GM12878 (cell line): Measurements from ENCODE around the gene AGPAT4.
"Not testable (repeated sequence)": the region's sequence is repeated elsewhere in the genome, so short reads cannot be mapped to it uniquely, and the experiment has no call there.

Source experiments
- EP300 ChIP-seq, 2 experiments: fragments of 150-350 bp in 1 of 2; IDR thresholded peaks; 2 replicates each; pipeline ENCODE4 v1.6.1; 2011 to 2012; ENCODE audit warnings: low read depth in 2 of 2, low read length in 2 of 2, borderline replicate concordance in 1 of 2, improper control_type of control experiment in 1 of 2, inconsistent platforms in 1 of 2; ENCODE audit not compliant: control insufficient read depth in 1 of 2
- EZH2 ChIP-seq: IDR thresholded peaks from 2 replicates; pipeline ENCODE4 v1.6.1; 2012; ENCODE audit warnings: low read depth, mild to moderate bottlenecking, control low read depth, inconsistent platforms, low read length, borderline replicate concordance; ENCODE audit not compliant: control insufficient read depth
- FOXM1 ChIP-seq: IDR thresholded peaks from 2 replicates; pipeline ENCODE4 v1.6.1; 2012; ENCODE audit warnings: low read depth, mild to moderate bottlenecking, inconsistent platforms, low read length, moderate library complexity
- GATAD2B ChIP-seq: fragments of 450-650 bp; conservative IDR thresholded peaks from 2 replicates; pipeline ENCODE4 v1.6.1; 2017; ENCODE audit warnings: low read depth, mild to moderate bottlenecking, moderate library complexity
- HDAC2 ChIP-seq: fragments of 200-600 bp; sonication (generic); IDR thresholded peaks from 2 replicates; pipeline ENCODE4 v1.6.1; 2017
- NFIC ChIP-seq: IDR thresholded peaks from 2 replicates; pipeline ENCODE4 v1.6.1; 2012; ENCODE audit warnings: low read depth, mild to moderate bottlenecking, inconsistent platforms, low read length, moderate library complexity
- NR2F1 ChIP-seq: fragments of 450-650 bp; conservative IDR thresholded peaks from 2 replicates; pipeline ENCODE4 v1.6.1; 2017; ENCODE audit warnings: mild to moderate bottlenecking
- RCOR1 ChIP-seq: conservative IDR thresholded peaks from 2 replicates; pipeline ENCODE4 v1.6.1; 2012; ENCODE audit warnings: low read depth, low read length, improper control_type of control experiment
- SMC3 ChIP-seq: IDR thresholded peaks from 2 replicates; pipeline ENCODE4 v1.6.1; 2011; ENCODE audit warnings: low read length, improper control_type of control experiment, borderline replicate concordance
- TF ChIP-seq, protein P1 (sequence below): fragments of 450-650 bp; IDR thresholded peaks from 2 replicates; pipeline ENCODE4 v1.6.1; 2017; ENCODE audit warnings: mild to moderate bottlenecking, moderate library complexity
- TF ChIP-seq, protein P2 (sequence below), 3 experiments: IDR thresholded peaks in 2 of 3; conservative IDR thresholded peaks in 1 of 3; 2 replicates each; pipeline ENCODE4 v1.5.1; 2011; ENCODE audit warnings: low read depth in 3 of 3, low read length in 3 of 3, mild to moderate bottlenecking in 3 of 3, control low read depth in 2 of 3, moderate library complexity in 2 of 3, inconsistent platforms in 1 of 3, mixed read lengths in 1 of 3; ENCODE audit not compliant: control insufficient read depth in 2 of 3, insufficient read depth in 1 of 3; ENCODE audit errors: extremely low read depth in 1 of 3

DNA sequence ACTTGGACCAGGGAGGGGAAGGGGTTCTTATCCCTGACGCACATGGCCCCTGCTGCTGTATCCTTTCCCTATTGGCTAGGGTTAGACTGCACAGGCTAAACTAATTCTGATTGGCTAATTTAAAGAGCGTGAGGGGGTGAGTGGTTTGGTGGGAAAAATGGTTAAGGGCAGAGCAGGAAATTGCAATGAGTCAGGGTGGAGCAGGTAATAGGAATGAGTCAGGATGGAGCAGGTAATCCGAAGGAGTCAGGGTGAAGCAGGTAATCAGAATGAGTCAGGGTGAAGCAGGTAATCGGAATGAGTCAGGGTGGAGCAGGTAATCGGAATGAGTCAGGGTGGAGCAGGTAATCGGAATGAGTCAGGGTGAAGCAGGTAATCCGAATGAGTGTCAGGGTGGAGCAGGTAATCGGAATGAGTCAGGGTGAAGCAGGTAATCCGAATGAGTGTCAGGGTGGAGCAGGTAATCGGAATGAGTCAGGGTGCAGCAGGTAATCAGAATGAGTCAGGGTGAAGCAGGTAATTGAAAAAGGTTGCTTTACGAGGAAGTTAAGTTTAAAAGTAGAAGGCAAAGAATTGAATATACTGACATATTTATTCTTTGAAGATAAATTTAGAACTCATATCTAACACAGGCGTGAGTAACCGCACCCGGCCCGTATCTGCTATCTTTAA lies 41.5 kb upstream of the AGPAT4 start:
- TF ChIP-seq, protein P1, sequence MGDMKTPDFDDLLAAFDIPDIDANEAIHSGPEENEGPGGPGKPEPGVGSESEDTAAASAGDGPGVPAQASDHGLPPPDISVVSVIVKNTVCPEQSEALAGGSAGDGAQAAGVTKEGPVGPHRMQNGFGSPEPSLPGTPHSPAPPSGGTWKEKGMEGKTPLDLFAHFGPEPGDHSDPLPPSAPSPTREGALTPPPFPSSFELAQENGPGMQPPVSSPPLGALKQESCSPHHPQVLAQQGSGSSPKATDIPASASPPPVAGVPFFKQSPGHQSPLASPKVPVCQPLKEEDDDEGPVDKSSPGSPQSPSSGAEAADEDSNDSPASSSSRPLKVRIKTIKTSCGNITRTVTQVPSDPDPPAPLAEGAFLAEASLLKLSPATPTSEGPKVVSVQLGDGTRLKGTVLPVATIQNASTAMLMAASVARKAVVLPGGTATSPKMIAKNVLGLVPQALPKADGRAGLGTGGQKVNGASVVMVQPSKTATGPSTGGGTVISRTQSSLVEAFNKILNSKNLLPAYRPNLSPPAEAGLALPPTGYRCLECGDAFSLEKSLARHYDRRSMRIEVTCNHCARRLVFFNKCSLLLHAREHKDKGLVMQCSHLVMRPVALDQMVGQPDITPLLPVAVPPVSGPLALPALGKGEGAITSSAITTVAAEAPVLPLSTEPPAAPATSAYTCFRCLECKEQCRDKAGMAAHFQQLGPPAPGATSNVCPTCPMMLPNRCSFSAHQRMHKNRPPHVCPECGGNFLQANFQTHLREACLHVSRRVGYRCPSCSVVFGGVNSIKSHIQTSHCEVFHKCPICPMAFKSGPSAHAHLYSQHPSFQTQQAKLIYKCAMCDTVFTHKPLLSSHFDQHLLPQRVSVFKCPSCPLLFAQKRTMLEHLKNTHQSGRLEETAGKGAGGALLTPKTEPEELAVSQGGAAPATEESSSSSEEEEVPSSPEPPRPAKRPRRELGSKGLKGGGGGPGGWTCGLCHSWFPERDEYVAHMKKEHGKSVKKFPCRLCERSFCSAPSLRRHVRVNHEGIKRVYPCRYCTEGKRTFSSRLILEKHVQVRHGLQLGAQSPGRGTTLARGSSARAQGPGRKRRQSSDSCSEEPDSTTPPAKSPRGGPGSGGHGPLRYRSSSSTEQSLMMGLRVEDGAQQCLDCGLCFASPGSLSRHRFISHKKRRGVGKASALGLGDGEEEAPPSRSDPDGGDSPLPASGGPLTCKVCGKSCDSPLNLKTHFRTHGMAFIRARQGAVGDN: not testable (repeated sequence)
- not testable (repeated sequence) for TF ChIP-seq EZH2; EP300 (IDR thresholded peaks at IDR 0.05; ENCODE audit: borderline replicate concordance in 1 of 2, control insufficient read depth in 1 of 2, low read depth in 2 of 2, low read length in 2 of 2); SMC3; FOXM1; NFIC; GATAD2B; RCOR1; NR2F1; HDAC2
- TF ChIP-seq, protein P2, sequence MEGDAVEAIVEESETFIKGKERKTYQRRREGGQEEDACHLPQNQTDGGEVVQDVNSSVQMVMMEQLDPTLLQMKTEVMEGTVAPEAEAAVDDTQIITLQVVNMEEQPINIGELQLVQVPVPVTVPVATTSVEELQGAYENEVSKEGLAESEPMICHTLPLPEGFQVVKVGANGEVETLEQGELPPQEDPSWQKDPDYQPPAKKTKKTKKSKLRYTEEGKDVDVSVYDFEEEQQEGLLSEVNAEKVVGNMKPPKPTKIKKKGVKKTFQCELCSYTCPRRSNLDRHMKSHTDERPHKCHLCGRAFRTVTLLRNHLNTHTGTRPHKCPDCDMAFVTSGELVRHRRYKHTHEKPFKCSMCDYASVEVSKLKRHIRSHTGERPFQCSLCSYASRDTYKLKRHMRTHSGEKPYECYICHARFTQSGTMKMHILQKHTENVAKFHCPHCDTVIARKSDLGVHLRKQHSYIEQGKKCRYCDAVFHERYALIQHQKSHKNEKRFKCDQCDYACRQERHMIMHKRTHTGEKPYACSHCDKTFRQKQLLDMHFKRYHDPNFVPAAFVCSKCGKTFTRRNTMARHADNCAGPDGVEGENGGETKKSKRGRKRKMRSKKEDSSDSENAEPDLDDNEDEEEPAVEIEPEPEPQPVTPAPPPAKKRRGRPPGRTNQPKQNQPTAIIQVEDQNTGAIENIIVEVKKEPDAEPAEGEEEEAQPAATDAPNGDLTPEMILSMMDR (IDR thresholded peaks at IDR 0.05 in 2 of 3, conservative IDR thresholded peaks at IDR 0.05 in 1 of 3; ENCODE audit: control insufficient read depth in 2 of 3, extremely low read depth in 1 of 3, insufficient read depth in 1 of 3, low read depth in 3 of 3, low read length in 3 of 3): not testable (repeated sequence)
